Sigmoid colon (tissue), 7 donors: ENCODE measurements around the gene PHF21A. TPM values are rescaled to one million over a fixed set of nuclear protein-coding genes. Genes with fewer than 3 reads are reported as not detected.

Experiments used
- DNase-seq: peaks from one replicate; pipeline ENCODE4 v3.0.0-alpha.2; 2019
- H3K27ac ChIP-seq, 4 donors: fragments of 200-600 bp; sonication (generic); one replicate each; pipeline ENCODE4 v1.5.1; 2016 to 2019; ENCODE audit warnings: mild to moderate bottlenecking in 1 of 4
- H3K27me3 ChIP-seq, 3 donors: fragments of 200-600 bp; sonication (generic); one replicate each; pipeline ENCODE4 v1.5.1; 2019; ENCODE audit warnings: mild to moderate bottlenecking in 1 of 3
- H3K36me3 ChIP-seq, 4 donors: fragments of 200-600 bp; sonication (generic); one replicate each; pipeline ENCODE4 v1.5.1; 2016 to 2019
- H3K4me1 ChIP-seq, 4 donors: fragments of 200-600 bp; sonication (generic); one replicate each; pipeline ENCODE4 v1.5.1; 2017 to 2019
- H3K4me3 ChIP-seq, 4 donors: fragments of 200-600 bp; sonication (generic); one replicate each; pipeline ENCODE4 v1.5.1; 2017 to 2019; ENCODE audit warnings: mild to moderate bottlenecking in 2 of 4, moderate library complexity in 1 of 4
- H3K9me3 ChIP-seq, 4 donors: fragments of 200-600 bp in 3 of 4; sonication (generic) in 3 of 4; one replicate each; pipeline versions ENCODE4 v1.5.1 to v1.6.1; 2013 to 2019
- EP300 ChIP-seq, 4 donors: sonication (generic); formaldehyde crosslinking; IDR thresholded peaks; one replicate each; pipeline ENCODE4 v1.6.1; 2017; ENCODE audit warnings: antibody characterized with exemption in 4 of 4
- POLR2A ChIP-seq, 2 donors: fragments of 450-650 bp; IDR thresholded peaks; one replicate each; pipeline ENCODE4 v1.6.1; 2016; ENCODE audit warnings: antibody characterized with exemption in 2 of 2, mild to moderate bottlenecking in 2 of 2, moderate library complexity in 2 of 2
- POLR2AphosphoS5 ChIP-seq, 4 donors: sonication (generic); formaldehyde crosslinking; IDR thresholded peaks; one replicate each; pipeline ENCODE4 v1.6.1; 2017; ENCODE audit warnings: antibody characterized with exemption in 4 of 4
- WGBS, 2 donors: extraction: QIAGEN DNeasy Blood & Tissue Kit; methylation state at CpG; one replicate each; pipeline ENCODE4 v1.1.7; 2013; 5-methylcytosine and 5-hydroxymethylcytosine counted together
- intact Hi-C: fragments of 100-400 bp; cut with DNase I; formaldehyde crosslinking; loops from one replicate; pipeline ENCODE4 v1.15.1; 2023
- polyA plus RNA-seq, 3 donors: library from polyadenylated mRNA; stranded (reverse); fragments of 200-250 nt; gene quantifications; one replicate each; pipeline ENCODE4 v1.2.3, GENCODE V29; 2013
- total RNA-seq, 4 donors: library from RNA; depleted of rRNA; stranded (reverse); fragments of >200 nt; gene quantifications; one replicate each; pipeline ENCODE4 v1.1.0, GENCODE V29; 2016
- TF ChIP-seq, protein P1 (sequence below), 4 experiments: fragments of 450-650 bp in 3 of 4; fragments of 200-600 bp in 1 of 4; IDR thresholded peaks; one replicate each; pipeline ENCODE4 v1.5.1; 2016 to 2019; ENCODE audit warnings: antibody characterized with exemption in 4 of 4, mild to moderate bottlenecking in 3 of 4, moderate library complexity in 2 of 4
- donor health status: healthy with polysubstance abuse.
- donor health status: Bipolar disorder and iron deficiency.
- donor health status: healthy.

The PHF21A gene
- total and polyA plus RNA-seq, 7 donors: 5.3 to 58.6 (median 30.3) TPM

DNA sequence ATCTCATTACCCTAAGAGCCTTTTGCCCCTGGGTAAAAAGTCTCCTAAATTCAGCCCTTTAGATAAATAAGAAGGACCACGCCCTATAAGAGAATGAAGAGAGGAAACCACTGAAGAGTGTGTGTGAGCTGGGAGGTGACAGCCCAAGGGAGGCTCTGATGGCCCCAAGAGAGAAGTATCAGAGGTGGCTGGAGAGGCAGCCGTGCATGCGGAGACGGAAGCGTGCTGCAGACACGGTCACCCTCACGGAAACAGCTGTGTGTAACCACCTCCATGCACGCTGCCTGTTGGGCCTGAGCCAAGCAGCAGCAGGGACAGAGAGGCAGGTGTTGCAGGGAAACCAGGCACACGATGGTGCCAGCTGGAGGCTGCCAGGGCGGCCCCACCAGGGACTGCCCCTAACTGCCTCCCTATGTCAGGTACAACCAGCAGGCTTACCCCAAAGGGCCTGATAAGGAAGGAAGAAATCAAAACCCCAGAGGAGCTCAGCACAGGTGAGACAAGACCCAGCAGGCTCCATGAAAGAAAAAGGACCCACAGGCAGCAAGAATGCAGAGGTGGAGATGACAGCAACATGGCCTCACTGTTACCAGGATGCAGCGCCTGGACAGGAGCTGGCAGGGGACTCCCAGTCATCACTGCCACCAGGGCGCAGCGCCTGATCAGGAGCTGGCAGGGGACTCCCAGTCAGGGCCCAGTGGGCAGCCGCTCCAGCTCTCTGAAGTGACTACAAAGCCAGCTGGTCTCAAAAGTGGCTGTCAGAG is 191.0 kb downstream of the PHF21A start:
- peak; percentile 63 for DNase-seq
- intact Hi-C loops: no loop called here
- 23 to 44% methylated on average over 14 of the region's 14 CpGs for WGBS, 2 donors
- H3K27me3 ChIP-seq: peaks cover 0 to 12% (median 0%) of the 10 kb centered on the region in 3 donors
- H3K9me3 ChIP-seq: no peaks in the 10 kb centered on the region
- no peak overlapping the region for H3K4me3 ChIP-seq
- no peak overlapping the region for H3K27ac ChIP-seq
- peaks cover 0 to 9% (median 3%) of the 10 kb centered on the region in 4 donors for H3K4me1 ChIP-seq
- TF ChIP-seq POLR2AphosphoS5 (IDR thresholded peaks at IDR 0.05) (no peak), EP300 (IDR thresholded peaks at IDR 0.05) (no peak), POLR2A (IDR thresholded peaks at IDR 0.05) (no peak)
- TF ChIP-seq, protein P1, sequence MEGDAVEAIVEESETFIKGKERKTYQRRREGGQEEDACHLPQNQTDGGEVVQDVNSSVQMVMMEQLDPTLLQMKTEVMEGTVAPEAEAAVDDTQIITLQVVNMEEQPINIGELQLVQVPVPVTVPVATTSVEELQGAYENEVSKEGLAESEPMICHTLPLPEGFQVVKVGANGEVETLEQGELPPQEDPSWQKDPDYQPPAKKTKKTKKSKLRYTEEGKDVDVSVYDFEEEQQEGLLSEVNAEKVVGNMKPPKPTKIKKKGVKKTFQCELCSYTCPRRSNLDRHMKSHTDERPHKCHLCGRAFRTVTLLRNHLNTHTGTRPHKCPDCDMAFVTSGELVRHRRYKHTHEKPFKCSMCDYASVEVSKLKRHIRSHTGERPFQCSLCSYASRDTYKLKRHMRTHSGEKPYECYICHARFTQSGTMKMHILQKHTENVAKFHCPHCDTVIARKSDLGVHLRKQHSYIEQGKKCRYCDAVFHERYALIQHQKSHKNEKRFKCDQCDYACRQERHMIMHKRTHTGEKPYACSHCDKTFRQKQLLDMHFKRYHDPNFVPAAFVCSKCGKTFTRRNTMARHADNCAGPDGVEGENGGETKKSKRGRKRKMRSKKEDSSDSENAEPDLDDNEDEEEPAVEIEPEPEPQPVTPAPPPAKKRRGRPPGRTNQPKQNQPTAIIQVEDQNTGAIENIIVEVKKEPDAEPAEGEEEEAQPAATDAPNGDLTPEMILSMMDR (IDR thresholded peaks at IDR 0.05): no peak
- peaks cover 14 to 33% (median 31%) of the 10 kb centered on the region in 4 donors for H3K36me3 ChIP-seq

DNA sequence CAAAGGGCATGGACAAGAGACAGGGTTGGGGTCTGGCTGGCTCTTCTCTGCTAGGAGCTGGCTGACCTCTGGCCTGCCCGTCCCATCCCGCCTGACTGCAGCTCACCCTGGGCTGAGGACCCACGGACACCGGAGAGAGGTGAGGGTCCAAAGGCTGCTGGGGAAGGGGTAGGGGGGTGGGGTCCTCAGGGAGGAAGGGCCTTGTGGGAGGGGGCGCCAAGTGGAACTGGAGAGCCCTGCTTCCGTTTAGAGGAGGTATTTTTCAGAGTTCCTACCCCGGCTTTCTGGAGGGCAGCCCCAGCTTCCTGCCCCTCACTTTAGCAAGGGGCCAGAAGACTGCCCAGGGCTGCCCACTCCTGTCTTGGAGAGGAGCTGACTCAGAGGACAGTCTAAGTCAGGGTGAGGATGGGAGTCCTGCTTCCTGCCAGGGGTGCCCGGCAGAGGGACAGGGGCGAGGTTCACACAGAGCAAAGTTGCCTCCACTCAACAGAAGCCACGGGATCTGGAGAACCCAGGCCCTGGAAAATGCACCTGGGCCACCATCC is 191.7 kb downstream of the PHF21A start:
- TF ChIP-seq POLR2AphosphoS5 (IDR thresholded peaks at IDR 0.05) (no peak), POLR2A (IDR thresholded peaks at IDR 0.05) (no peak), EP300 (IDR thresholded peaks at IDR 0.05) (no peak)
- TF ChIP-seq, protein P1 (IDR thresholded peaks at IDR 0.05): no peak
- intact Hi-C loops: no loop called here
- Histone ChIP-seq H3K4me1 (peaks cover 0 to 9% (median 3%) of the 10 kb centered on the region in 4 donors), H3K27me3 (peaks cover 0 to 13% (median 0%) of the 10 kb centered on the region in 3 donors), H3K36me3 (peaks cover 14 to 27% (median 24%) of the 10 kb centered on the region in 4 donors), H3K4me3 (no peak overlapping the region), H3K9me3 (no peaks in the 10 kb centered on the region), H3K27ac (no peak overlapping the region)
- 49 to 62% methylated on average over 10 of the region's 10 CpGs for WGBS, 2 donors
- no peak for DNase-seq

DNA sequence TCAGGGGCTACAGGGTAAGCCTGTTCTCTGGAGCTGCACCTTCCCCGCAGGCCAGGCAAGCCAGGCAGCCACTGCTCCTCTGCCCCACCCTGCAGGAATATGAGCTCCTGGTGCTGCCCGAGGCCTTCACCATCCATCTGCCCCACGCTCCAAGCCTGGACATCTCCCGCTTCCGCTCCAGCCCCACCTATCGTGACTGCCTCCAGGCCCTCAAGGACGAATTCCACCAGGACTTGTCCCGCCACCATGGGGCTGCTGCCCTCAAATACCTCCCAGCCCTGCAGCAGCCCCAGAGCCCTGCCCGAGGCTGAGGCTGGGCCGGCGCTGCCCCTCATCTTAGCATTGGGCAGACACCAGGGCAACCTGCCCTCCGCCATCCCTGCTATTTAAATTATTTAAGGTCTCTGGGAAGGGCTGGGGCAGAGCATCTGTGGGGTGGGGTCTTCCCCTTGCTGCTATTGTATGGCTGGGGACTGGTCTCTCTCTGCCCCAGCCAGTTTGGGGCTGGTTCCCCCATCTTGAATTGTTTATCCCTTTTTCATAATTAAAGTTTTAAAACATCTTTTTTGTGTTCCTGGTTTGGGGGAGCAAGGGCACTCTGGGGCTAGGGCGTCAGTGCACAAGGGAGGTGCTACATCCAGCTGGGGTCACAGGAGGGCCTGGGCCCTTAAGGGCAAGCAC is 192.6 kb downstream of the PHF21A start:
- intact Hi-C loops: no loop called here
- peaks cover 8 to 18% (median 15%) of the 10 kb centered on the region in 4 donors for H3K36me3 ChIP-seq
- H3K9me3 ChIP-seq: no peaks in the 10 kb centered on the region
- WGBS, 2 donors: 85 to 90% methylated on average over 13 of the region's 13 CpGs
- H3K4me1 ChIP-seq: peaks cover 0 to 8% (median 2%) of the 10 kb centered on the region in 4 donors
- DNase-seq: no peak
- no peak overlapping the region for H3K27ac ChIP-seq
- TF ChIP-seq, protein P1 (IDR thresholded peaks at IDR 0.05): no peak
- TF ChIP-seq POLR2A (IDR thresholded peaks at IDR 0.05): no peak
- no peak for TF ChIP-seq POLR2AphosphoS5 (IDR thresholded peaks at IDR 0.05)
- TF ChIP-seq EP300 (IDR thresholded peaks at IDR 0.05): no peak
- peaks cover 0 to 17% (median 0%) of the 10 kb centered on the region in 3 donors for H3K27me3 ChIP-seq
- H3K4me3 ChIP-seq: no peak overlapping the region

DNA sequence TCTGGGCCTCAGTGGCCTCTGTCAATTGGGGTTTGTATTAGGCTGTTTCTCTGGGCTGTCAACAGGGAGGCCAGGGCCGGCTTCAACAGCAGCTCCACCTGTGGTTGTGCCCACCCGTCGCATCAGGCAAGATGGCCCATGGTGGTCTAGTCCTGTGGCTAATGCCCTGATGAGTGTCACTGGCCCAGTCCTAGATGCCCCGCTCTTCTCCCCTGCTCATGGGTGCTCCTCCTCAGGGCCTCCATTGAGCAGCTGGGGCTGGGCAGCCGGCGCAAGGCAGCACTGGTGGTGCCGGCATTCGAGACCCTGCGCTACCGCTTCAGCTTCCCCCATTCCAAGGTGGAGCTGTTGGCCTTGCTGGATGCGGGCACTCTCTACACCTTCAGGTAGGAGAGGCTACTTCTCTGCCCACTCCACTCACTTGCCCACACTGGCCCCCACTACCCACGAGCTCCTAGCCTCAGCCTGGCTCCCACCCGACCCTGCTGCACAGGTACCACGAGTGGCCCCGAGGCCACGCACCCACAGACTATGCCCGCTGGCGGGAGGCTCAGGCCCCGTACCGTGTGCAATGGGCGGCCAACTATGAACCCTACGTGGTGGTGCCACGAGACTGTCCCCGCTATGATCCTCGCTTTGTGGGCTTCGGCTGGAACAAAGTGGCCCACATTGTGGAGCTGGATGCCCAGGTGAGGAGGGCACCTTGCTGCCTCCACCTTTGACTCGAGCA is 193.4 kb downstream of the PHF21A start:
- peaks cover 0 to 11% (median 8%) of the 10 kb centered on the region in 4 donors for H3K36me3 ChIP-seq
- H3K4me1 ChIP-seq: peaks cover 0 to 6% (median 5%) of the 10 kb centered on the region in 4 donors
- H3K27me3 ChIP-seq: peaks cover 6 to 24% (median 6%) of the 10 kb centered on the region in 3 donors
- 95% methylated on average over 27 of the region's 27 CpGs for WGBS, 2 donors
- TF ChIP-seq EP300 (IDR thresholded peaks at IDR 0.05): no peak
- TF ChIP-seq, protein P1 (IDR thresholded peaks at IDR 0.05): no peak
- TF ChIP-seq POLR2AphosphoS5 (IDR thresholded peaks at IDR 0.05): no peak
- no peak for TF ChIP-seq POLR2A (IDR thresholded peaks at IDR 0.05)
- intact Hi-C loops: no loop called here
- no peak overlapping the region for H3K4me3 ChIP-seq
- peak; percentile 59 for DNase-seq
- H3K27ac ChIP-seq: no peak overlapping the region
- H3K9me3 ChIP-seq: no peaks in the 10 kb centered on the region
